Upper lobe of right lung (tissue), 1 donor: ENCODE measurements around the gene HMGN3. TPM values are rescaled to one million over a fixed set of nuclear protein-coding genes. Genes with fewer than 3 reads are reported as not detected.

Experiments
- ATAC-seq: fragments of 200-7000 bp; cut with Tn5 transposase; one replicate; pipeline ENCODE4 v1.9.1; 2020; ENCODE audit warnings: mild to moderate bottlenecking, moderate library complexity
- DNase-seq: peaks from one replicate; pipeline ENCODE4 v3.0.0-alpha.2; 2020
- H3K27ac ChIP-seq: fragments of 200-600 bp; one replicate; pipeline ENCODE4 v1.8.0; 2022
- H3K27me3 ChIP-seq: fragments of 200-600 bp; one replicate; pipeline ENCODE4 v1.8.0; 2022; ENCODE audit warnings: mild to moderate bottlenecking
- H3K36me3 ChIP-seq: fragments of 200-600 bp; one replicate; pipeline ENCODE4 v1.8.0; 2022
- H3K4me1 ChIP-seq: fragments of 200-600 bp; one replicate; pipeline ENCODE4 v1.8.0; 2022
- H3K4me3 ChIP-seq: fragments of 200-600 bp; one replicate; pipeline ENCODE4 v1.8.0; 2022; ENCODE audit warnings: mild to moderate bottlenecking
- H3K9me3 ChIP-seq: fragments of 200-600 bp; one replicate; pipeline ENCODE4 v1.8.0; 2022
- intact Hi-C: fragments of 100-400 bp; cut with DNase I; formaldehyde crosslinking; loops from one replicate; pipeline ENCODE4 v1.11.0; 2022
- total RNA-seq: library from RNA; stranded (reverse); fragmentation: NEBNext Ultra II Directional; extraction: Animal tissue kit (Norgen Biotek cat#: 25700); gene quantifications from one replicate; pipeline ENCODE4 v1.2.1, GENCODE V29; 2021
- TF ChIP-seq, protein P1 (sequence below): fragments of 200-600 bp; IDR thresholded peaks from one replicate; pipeline ENCODE4 v1.8.0; 2022; ENCODE audit warnings: antibody characterized with exemption
- donor health status: DM: no; HTN: yes; CAD: no; lungs with severe emphysema.

Gene HMGN3
- total RNA-seq, 1 donor from 2014 or later, result 69.8 TPM

DNA sequence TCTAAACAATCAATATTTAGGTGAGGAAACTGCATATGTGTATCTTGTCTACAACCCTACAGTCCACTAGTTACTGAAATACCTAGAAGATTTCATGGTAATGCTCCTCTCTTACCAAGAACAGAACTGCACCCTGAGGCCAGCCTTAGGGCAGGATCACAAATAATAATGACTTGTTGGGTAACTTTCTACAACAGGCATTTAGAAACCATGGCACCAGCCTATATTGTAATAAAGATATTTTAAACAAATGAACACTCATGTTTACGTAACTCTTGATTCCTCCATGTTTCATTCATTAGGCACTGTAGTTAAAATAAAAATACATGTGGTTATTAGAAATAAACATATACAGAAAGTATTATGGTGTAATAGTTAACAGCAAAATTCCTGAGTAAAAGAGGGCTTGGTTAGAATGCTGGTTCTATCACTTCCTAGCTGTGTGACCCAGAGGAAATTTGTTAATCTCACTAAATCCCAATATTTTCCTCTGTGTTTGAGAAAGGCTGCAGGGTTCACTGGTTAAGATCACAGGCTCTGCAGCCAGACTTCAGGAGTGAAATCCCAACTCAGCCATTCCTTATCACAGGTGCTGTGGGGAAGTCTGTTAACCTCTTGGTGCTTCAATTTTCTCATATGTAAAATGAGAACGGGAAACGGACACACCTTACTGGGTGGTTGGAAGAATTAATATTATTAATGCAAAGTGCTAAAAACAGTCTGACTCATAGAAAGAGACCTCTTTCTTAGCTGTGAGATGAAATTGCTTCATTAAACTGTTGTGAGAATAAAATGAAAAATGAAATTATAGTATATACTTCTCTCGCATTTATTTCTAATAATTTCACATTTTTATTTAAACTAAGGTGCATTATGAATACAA, 8.5 kb downstream of the HMGN3 start:
- no peaks in the 10 kb centered on the region for H3K27me3 ChIP-seq
- ATAC-seq (no peak), DNase-seq (no peak)
- peaks cover 9% of the 10 kb centered on the region for H3K4me1 ChIP-seq
- TF ChIP-seq, protein P1, sequence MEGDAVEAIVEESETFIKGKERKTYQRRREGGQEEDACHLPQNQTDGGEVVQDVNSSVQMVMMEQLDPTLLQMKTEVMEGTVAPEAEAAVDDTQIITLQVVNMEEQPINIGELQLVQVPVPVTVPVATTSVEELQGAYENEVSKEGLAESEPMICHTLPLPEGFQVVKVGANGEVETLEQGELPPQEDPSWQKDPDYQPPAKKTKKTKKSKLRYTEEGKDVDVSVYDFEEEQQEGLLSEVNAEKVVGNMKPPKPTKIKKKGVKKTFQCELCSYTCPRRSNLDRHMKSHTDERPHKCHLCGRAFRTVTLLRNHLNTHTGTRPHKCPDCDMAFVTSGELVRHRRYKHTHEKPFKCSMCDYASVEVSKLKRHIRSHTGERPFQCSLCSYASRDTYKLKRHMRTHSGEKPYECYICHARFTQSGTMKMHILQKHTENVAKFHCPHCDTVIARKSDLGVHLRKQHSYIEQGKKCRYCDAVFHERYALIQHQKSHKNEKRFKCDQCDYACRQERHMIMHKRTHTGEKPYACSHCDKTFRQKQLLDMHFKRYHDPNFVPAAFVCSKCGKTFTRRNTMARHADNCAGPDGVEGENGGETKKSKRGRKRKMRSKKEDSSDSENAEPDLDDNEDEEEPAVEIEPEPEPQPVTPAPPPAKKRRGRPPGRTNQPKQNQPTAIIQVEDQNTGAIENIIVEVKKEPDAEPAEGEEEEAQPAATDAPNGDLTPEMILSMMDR, result no peak
- H3K27ac ChIP-seq, result no peak overlapping the region
- intact Hi-C loops, result no loop called here
- H3K36me3 ChIP-seq, result peaks cover 3% of the 10 kb centered on the region
- H3K4me3 ChIP-seq, result no peak overlapping the region
- no peaks in the 10 kb centered on the region for H3K9me3 ChIP-seq

DNA sequence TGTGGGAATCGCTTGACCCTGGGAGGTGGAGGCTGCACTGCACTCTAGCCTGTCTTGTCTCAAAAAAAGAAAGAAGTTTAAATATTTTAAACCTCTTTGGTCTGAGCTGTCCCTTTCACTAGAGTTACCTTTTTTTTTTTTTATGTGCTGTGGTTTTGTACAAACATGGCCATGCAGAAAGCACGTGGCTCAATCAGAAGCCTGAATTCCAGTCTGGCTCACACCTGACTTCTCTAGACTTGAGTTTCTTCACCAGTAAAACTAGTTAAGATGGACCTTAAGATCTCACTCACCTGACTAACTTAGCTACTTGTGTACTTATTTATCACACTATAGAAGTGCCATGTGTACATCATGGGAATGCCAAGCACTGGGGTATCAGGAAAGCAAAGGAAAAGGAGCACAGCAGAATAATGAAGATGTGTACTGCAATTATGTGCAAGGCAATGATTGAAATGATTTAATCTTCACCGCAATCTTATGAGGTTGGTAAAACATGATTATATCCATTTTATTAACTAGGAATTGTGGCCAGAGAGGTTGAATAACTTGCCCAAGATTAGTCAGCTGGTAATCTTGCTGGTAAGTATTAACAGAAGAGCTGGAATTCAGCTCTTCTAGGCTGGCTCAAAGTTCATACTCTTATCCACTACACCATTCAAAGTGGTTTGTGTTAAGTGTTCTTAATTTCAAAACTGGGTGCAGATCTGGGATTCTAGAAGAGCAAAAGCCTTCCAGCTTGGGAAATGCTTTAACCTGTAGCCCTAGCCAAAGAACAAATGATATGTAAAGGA, 10.7 kb downstream of the HMGN3 start:
- no peaks in the 10 kb centered on the region for H3K4me1 ChIP-seq
- ATAC-seq, result no peak
- H3K36me3 ChIP-seq, result peaks cover 3% of the 10 kb centered on the region
- H3K27ac ChIP-seq, result no peak overlapping the region
- no peaks in the 10 kb centered on the region for H3K9me3 ChIP-seq
- intact Hi-C loops, result no loop called here
- TF ChIP-seq, protein P1, result no peak
- H3K4me3 ChIP-seq, result no peak overlapping the region
- DNase-seq, result no peak
- no peaks in the 10 kb centered on the region for H3K27me3 ChIP-seq

DNA sequence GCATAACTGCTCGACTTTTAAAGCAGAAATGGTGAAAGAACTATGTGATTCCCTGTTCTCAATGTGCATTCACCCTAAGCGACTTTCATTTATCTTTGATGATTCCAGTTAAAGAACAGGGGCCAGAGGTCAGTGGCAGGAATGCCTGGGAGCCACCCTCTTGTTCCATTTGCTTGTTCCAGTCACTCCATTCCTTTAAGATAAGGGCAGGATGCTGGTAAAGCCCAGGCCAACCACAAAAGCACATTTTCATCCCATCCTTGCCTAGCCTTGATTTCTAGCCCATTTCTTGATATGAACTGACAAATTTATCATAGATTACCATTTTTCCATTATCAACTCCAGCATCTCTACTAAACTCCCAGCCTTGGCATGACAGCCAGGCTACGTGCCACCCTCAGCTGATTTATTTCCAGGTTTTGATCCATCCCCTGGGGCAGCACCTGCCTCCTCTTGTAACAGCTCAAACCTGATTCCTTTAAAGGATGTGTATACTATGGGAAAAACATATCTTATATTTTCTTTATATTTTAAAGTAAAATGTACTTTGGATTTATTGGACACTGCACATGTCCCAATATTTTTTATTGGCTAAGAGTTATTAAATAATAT, 19.2 kb downstream of the HMGN3 start:
- H3K4me3 ChIP-seq, result no peak overlapping the region

DNA sequence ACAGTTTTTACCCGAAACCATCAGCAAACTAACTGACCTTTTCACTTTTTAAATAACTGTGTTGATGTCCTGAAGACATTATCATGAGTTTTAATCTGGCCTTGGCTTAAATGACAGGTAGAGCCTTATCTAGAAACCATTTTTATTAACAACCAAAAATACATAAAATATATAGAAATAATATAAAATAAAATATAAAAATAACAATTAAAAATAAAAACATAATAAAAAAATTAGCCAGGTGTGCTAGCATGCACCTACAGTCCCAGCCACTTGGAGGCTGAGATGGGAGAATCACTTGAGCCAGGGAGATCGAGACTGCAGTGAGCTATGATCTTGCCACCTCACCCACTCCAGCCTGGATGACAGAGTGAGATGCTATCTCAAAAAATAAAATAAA, 21.6 kb downstream of the HMGN3 start:
- no peak for ATAC-seq
- Histone ChIP-seq H3K27ac (no peak overlapping the region), H3K27me3 (no peaks in the 10 kb centered on the region), H3K4me3 (no peak overlapping the region), H3K9me3 (no peaks in the 10 kb centered on the region), H3K4me1 (no peaks in the 10 kb centered on the region), H3K36me3 (no peaks in the 10 kb centered on the region)
- DNase-seq, result no peak
- intact Hi-C loops, result no loop called here
- TF ChIP-seq, protein P1, result no peak

More for the DNA sequence above, 19.2 kb downstream of the HMGN3 start:
- TF ChIP-seq, protein P1, result no peak
- Histone ChIP-seq H3K36me3 (no peaks in the 10 kb centered on the region), H3K27me3 (no peaks in the 10 kb centered on the region), H3K9me3 (no peaks in the 10 kb centered on the region), H3K27ac (no peak overlapping the region), H3K4me1 (no peaks in the 10 kb centered on the region)
- intact Hi-C loops, result no loop called here
- DNase-seq (no peak), ATAC-seq (no peak)

DNA sequence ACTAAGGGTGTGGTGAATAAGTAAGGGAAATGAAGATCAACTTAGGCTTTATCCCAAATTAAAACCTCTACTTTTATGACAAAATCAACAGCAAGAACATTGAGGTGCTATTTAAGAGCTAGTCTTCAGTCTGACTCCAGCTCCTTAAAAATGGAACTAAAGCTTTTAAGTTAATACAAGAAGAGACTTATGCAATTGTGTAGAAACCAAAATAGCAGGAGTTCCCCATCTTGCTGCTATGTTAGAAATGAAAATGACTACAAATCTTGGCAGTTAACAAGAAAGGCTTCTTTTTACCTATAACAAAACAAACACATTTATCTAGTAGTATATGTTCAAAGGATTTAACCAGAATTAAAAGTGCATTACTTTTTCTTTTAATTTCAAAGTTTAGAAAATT, 25.7 kb downstream of the HMGN3 start:
- H3K4me1 ChIP-seq, result no peaks in the 10 kb centered on the region
- intact Hi-C loops, result no loop called here
- no peaks in the 10 kb centered on the region for H3K9me3 ChIP-seq
- ATAC-seq, result no peak
- H3K36me3 ChIP-seq, result peaks cover 8% of the 10 kb centered on the region
- no peak overlapping the region for H3K27ac ChIP-seq
- no peaks in the 10 kb centered on the region for H3K27me3 ChIP-seq
- DNase-seq, result no peak
- H3K4me3 ChIP-seq, result no peak overlapping the region
- TF ChIP-seq, protein P1, result no peak
